ENCODE results near the gene ADISSP. TPM values are rescaled to one million over a fixed set of nuclear protein-coding genes. Genes with fewer than 3 reads are reported as not detected.

The ADISSP gene
- total RNA-seq, 1 donor from 2014 or later: 34.8 TPM

DNA sequence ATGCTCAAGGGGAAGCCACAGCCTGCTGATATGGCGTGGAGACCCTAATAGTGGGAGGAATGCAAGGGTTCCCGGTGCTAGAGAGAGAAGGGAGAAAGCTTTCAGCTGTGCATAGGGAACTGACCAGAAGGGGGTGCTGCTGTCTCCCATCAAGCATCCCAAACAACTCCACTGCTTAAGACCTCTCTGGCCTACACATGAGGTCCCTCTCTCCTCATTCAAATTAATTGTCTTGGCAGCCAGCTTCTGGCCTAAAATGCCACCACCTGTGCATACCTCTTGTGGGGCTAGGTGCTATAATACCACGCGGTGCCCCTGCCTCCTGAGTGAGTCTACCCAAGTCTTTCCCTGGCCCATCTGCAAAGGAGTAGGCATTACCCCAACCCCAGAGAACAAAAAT lies 14.5 kb downstream of the ADISSP start:
- DNase-seq (ENCODE audit: low read depth): no peak
- peaks cover 1% of the 10 kb centered on the region for H3K36me3 ChIP-seq (ENCODE audit: control insufficient read depth, insufficient read depth, low read length)
- peaks cover 42% of the 10 kb centered on the region for H3K27me3 ChIP-seq (ENCODE audit: control insufficient read depth, insufficient read depth, low read length)
- H3K4me3 ChIP-seq (ENCODE audit: low read depth, low read length): no peak overlapping the region
- TF ChIP-seq, protein P1, sequence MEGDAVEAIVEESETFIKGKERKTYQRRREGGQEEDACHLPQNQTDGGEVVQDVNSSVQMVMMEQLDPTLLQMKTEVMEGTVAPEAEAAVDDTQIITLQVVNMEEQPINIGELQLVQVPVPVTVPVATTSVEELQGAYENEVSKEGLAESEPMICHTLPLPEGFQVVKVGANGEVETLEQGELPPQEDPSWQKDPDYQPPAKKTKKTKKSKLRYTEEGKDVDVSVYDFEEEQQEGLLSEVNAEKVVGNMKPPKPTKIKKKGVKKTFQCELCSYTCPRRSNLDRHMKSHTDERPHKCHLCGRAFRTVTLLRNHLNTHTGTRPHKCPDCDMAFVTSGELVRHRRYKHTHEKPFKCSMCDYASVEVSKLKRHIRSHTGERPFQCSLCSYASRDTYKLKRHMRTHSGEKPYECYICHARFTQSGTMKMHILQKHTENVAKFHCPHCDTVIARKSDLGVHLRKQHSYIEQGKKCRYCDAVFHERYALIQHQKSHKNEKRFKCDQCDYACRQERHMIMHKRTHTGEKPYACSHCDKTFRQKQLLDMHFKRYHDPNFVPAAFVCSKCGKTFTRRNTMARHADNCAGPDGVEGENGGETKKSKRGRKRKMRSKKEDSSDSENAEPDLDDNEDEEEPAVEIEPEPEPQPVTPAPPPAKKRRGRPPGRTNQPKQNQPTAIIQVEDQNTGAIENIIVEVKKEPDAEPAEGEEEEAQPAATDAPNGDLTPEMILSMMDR (IDR thresholded peaks at IDR 0.05; ENCODE audit: insufficient read depth, low read length, poor library complexity, severe bottlenecking): peak; percentile 84

DNA sequence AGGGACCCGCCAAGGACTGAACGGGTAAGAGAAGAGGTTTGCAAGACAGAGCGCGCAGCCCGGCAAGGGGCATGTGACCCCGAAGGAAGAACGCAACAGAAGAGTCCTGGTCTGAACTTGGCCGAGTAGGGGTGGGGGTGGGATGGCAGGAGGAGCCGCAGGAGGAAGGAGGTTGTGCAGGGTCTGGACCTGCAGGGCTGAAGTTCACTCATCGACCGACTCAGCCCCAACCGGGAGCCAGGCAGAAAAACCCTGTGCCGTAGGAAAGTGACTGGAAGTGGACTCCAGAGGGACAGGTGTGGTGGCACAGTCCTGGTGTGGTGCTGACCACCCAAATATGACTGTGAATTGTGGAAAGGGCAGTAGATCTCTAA lies 15.2 kb downstream of the ADISSP start:
- no peak overlapping the region for H3K4me3 ChIP-seq (ENCODE audit: low read depth, low read length)
- TF ChIP-seq, protein P1 (IDR thresholded peaks at IDR 0.05; ENCODE audit: insufficient read depth, low read length, poor library complexity, severe bottlenecking): no peak
- DNase-seq (ENCODE audit: low read depth): no peak
- peaks cover 1% of the 10 kb centered on the region for H3K36me3 ChIP-seq (ENCODE audit: control insufficient read depth, insufficient read depth, low read length)
- H3K27me3 ChIP-seq (ENCODE audit: control insufficient read depth, insufficient read depth, low read length): peaks cover 42% of the 10 kb centered on the region

DNA sequence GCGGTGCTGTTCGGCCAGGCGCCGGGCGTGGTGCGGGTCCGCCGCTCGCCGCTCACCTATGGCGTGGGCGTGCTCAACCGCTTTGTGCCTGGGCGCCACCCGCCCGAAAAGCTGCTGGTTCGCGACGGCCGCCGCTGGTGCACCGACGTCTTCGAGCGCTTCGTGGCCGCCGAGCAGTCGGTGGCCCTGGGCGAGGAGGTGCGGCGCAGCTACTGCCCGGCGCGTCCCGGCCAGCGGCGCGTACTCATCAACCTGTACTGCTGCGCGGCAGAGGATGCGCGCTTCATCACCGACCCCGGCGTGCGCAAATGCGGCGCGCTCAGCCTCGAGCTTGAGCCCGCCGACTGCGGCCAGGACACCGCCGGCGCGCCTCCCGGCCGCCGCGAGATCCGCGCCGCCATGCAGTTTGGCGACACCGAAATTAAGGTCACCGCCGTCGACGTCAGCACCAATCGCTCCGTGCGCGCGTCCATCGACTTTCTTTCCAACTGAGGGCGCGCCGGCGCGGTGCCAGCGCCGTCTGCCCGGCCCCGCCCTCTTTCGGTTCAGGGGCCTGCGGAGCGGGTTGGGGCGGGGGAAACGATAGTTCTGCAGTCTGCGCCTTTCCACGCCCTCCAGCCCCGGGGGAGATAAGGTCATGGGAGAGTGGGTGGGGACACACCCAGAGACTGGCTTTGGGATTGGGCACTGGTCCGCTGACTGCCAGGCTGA lies 15.7 kb downstream of the ADISSP start:
- no peak for DNase-seq (ENCODE audit: low read depth)
- TF ChIP-seq, protein P1 (IDR thresholded peaks at IDR 0.05; ENCODE audit: insufficient read depth, low read length, poor library complexity, severe bottlenecking): no peak
- Histone ChIP-seq H3K27me3 (ENCODE audit: control insufficient read depth, insufficient read depth, low read length) (peaks cover 44% of the 10 kb centered on the region), H3K4me3 (ENCODE audit: low read depth, low read length) (peak overlapping the region; percentile 21), H3K36me3 (ENCODE audit: control insufficient read depth, insufficient read depth, low read length) (peaks cover 1% of the 10 kb centered on the region)

DNA sequence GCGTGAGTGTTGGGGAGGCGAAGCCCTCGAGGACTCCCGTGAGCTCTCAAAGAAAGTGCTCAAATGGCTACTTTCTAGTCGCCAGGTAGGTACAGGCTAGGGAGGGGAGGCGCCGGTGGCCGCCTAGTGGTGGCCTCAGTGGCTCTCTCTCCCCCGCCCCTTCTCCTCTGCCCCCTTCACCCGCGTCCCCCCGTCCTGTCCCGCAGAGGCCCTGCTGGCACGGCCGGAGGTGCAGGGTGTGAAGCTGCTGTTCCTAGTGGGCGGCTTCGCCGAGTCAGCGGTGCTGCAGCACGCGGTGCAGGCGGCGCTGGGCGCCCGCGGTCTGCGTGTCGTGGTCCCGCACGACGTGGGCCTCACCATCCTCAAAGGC lies 16.3 kb downstream of the ADISSP start:
- TF ChIP-seq, protein P1 (IDR thresholded peaks at IDR 0.05; ENCODE audit: insufficient read depth, low read length, poor library complexity, severe bottlenecking): peak; percentile 18
- no peak for DNase-seq (ENCODE audit: low read depth)
- peaks cover 44% of the 10 kb centered on the region for H3K27me3 ChIP-seq (ENCODE audit: control insufficient read depth, insufficient read depth, low read length)
- H3K36me3 ChIP-seq (ENCODE audit: control insufficient read depth, insufficient read depth, low read length): peaks cover 1% of the 10 kb centered on the region
- H3K4me3 ChIP-seq (ENCODE audit: low read depth, low read length): no peak overlapping the region

DNA sequence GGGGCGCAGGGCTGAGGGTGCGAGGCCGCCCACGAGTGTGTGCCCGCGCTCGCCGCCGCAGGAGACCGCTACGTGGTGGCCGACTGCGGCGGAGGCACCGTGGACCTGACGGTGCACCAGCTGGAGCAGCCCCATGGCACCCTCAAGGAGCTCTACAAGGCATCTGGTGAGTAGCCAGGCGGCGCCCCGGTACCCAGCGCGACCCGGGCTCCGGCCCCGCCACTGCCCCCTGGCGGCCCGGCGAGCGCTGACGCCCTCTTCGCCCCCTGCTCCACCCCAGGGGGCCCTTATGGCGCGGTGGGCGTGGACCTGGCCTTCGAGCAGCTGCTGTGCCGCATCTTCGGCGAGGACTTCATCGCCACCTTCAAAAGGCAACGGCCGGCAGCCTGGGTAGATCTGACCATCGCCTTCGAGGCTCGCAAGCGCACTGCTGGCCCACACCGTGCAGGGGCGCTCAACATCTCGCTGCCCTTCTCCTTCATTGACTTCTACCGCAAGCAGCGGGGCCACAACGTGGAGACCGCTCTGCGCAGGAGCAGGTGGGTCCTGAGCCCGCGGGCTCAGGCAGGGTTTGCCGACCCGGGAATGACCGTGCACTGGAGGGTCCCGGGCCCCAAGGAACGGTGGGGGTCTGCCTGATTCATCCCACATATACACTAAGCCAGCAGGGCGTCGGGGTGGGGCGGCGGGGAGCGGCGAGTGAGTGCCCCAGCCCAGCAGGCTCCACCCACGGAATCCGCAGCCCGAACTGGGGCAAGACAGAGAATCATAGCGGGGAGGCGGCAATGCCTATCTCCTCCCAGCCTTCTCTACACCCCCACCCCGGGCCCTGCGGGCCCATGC lies 17.6 kb downstream of the ADISSP start:
- Histone ChIP-seq H3K27me3 (ENCODE audit: control insufficient read depth, insufficient read depth, low read length) (peaks cover 52% of the 10 kb centered on the region), H3K36me3 (ENCODE audit: control insufficient read depth, insufficient read depth, low read length) (no peaks in the 10 kb centered on the region), H3K4me3 (ENCODE audit: low read depth, low read length) (no peak overlapping the region)
- DNase-seq (ENCODE audit: low read depth): no peak
- TF ChIP-seq, protein P1 (IDR thresholded peaks at IDR 0.05; ENCODE audit: insufficient read depth, low read length, poor library complexity, severe bottlenecking): peak; percentile 45

Measured in kidney epithelial cell (primary cell).